Natural killer cell (primary cell): ENCODE data around the gene OR6C65. TPM values are rescaled to one million over a fixed set of nuclear protein-coding genes. Genes with fewer than 3 reads are reported as not detected.

Experiments
- ATAC-seq, 3 donors: fragments of 150-1000 bp in 2 of 3; fragments of 200-7000 bp in 1 of 3; cut with Tn5 transposase; 1 replicate in 1 of 3; 2 replicates in 2 of 3; pipeline ENCODE4 v1.10.0; 2021; ENCODE audit warnings: mild to moderate bottlenecking in 2 of 3, moderate library complexity in 2 of 3
- DNase-seq, 2 donors: peaks; one replicate each; pipeline versions ENCODE4 v3.0.0 to v3.0.0-alpha.2; 2013 to 2021; ENCODE audit warnings: mixed read lengths in 1 of 2
- H3K27ac ChIP-seq: one replicate; pipeline ENCODE4 v1.5.1; 2013; ENCODE audit warnings: mild to moderate bottlenecking, low read length
- H3K27me3 ChIP-seq: one replicate; pipeline ENCODE4 v1.6.1; 2013; ENCODE audit warnings: low read length; ENCODE audit not compliant: control insufficient read depth, insufficient read depth
- H3K36me3 ChIP-seq: one replicate; pipeline ENCODE4 v1.6.1; 2013; ENCODE audit warnings: low read length; ENCODE audit not compliant: control insufficient read depth, insufficient read depth
- H3K4me1 ChIP-seq: one replicate; pipeline ENCODE4 v1.6.1; 2013; ENCODE audit warnings: low read length; ENCODE audit not compliant: control insufficient read depth, insufficient read depth
- H3K4me3 ChIP-seq: one replicate; pipeline ENCODE4 v1.5.1; 2013; ENCODE audit warnings: low read length
- H3K9me3 ChIP-seq: one replicate; pipeline ENCODE4 v1.6.1; 2013; ENCODE audit warnings: low read length; ENCODE audit not compliant: control insufficient read depth, insufficient read depth
- H3K27ac Mint-ChIP-seq, 2 donors: one replicate each; pipeline ENCODE4 v1.8.0; 2022; ENCODE audit warnings: mild to moderate bottlenecking in 2 of 2, mixed read lengths in 2 of 2, moderate library complexity in 1 of 2
- H3K27me3 Mint-ChIP-seq, 2 donors: one replicate each; pipeline ENCODE4 v1.8.0; 2022; ENCODE audit warnings: low read depth in 2 of 2, mixed read lengths in 2 of 2
- H3K36me3 Mint-ChIP-seq: one replicate; pipeline ENCODE4 v1.8.0; 2022; ENCODE audit warnings: mixed read lengths
- H3K4me1 Mint-ChIP-seq, 2 donors: one replicate each; pipeline ENCODE4 v1.8.0; 2022; ENCODE audit warnings: mixed read lengths in 2 of 2
- H3K4me3 Mint-ChIP-seq: one replicate; pipeline ENCODE4 v1.8.0; 2022; ENCODE audit warnings: mild to moderate bottlenecking, moderate library complexity, mixed read lengths
- H3K9me3 Mint-ChIP-seq, 2 donors: one replicate each; pipeline ENCODE4 v1.8.0; 2022; ENCODE audit warnings: mixed read lengths in 2 of 2
- WGBS: methylation state at CpG from one replicate; pipeline ENCODE4 v1.1.7; 2013; ENCODE audit warnings: missing lambda C conversion rate; ENCODE audit not compliant: insufficient coverage; 5-methylcytosine and 5-hydroxymethylcytosine counted together
- intact Hi-C: fragments of 100-400 bp; cut with micrococcal nuclease; formaldehyde crosslinking; loops from one replicate; pipeline ENCODE4 v1.14.2; 2022
- total RNA-seq, 4 donors: library from RNA; stranded (reverse); fragments of 120-200 nt in 1 of 4; gene quantifications; one replicate each; pipeline versions ENCODE4 v1.2.3 to v1.2.4, GENCODE V29; 2013 to 2022
- TF ChIP-seq, protein P1 (sequence below): fragments of 200-600 bp; IDR thresholded peaks from one replicate; pipeline ENCODE4 v1.8.0; 2022; ENCODE audit warnings: antibody characterized with exemption

OR6C65 gene
- total RNA-seq, 3 donors from 2014 or later (not counting 1 experiment from before 2014, with no cell fraction given) = not detected

- no peaks in the 10 kb centered on the region for H3K36me3 Mint-ChIP-seq
- no peak overlapping the region for H3K27ac Mint-ChIP-seq
- DNase-seq = no peak
- no peak for ATAC-seq
- no peak overlapping the region for H3K27ac ChIP-seq
- 100% methylated on average over 1 of the region's 1 CpG for WGBS
- no peak overlapping the region for H3K4me3 Mint-ChIP-seq
- intact Hi-C loops = no loop called here
- H3K9me3 Mint-ChIP-seq = no peaks in the 10 kb centered on the region
- H3K9me3 ChIP-seq = no peaks in the 10 kb centered on the region
- no peak overlapping the region for H3K4me3 ChIP-seq
- peaks cover 0 to 9% of the 10 kb centered on the region in 2 donors for H3K4me1 Mint-ChIP-seq
- H3K36me3 ChIP-seq = no peaks in the 10 kb centered on the region
- peaks cover 18 to 40% of the 10 kb centered on the region in 2 donors for H3K27me3 Mint-ChIP-seq
- peaks cover 3% of the 10 kb centered on the region for H3K27me3 ChIP-seq
- TF ChIP-seq, protein P1, sequence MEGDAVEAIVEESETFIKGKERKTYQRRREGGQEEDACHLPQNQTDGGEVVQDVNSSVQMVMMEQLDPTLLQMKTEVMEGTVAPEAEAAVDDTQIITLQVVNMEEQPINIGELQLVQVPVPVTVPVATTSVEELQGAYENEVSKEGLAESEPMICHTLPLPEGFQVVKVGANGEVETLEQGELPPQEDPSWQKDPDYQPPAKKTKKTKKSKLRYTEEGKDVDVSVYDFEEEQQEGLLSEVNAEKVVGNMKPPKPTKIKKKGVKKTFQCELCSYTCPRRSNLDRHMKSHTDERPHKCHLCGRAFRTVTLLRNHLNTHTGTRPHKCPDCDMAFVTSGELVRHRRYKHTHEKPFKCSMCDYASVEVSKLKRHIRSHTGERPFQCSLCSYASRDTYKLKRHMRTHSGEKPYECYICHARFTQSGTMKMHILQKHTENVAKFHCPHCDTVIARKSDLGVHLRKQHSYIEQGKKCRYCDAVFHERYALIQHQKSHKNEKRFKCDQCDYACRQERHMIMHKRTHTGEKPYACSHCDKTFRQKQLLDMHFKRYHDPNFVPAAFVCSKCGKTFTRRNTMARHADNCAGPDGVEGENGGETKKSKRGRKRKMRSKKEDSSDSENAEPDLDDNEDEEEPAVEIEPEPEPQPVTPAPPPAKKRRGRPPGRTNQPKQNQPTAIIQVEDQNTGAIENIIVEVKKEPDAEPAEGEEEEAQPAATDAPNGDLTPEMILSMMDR = no peak
- H3K4me1 ChIP-seq = no peaks in the 10 kb centered on the region
Measured at GRCh38 chr12:55416961-55417360, 16.6 kb downstream of the OR6C65 start.

DNA sequence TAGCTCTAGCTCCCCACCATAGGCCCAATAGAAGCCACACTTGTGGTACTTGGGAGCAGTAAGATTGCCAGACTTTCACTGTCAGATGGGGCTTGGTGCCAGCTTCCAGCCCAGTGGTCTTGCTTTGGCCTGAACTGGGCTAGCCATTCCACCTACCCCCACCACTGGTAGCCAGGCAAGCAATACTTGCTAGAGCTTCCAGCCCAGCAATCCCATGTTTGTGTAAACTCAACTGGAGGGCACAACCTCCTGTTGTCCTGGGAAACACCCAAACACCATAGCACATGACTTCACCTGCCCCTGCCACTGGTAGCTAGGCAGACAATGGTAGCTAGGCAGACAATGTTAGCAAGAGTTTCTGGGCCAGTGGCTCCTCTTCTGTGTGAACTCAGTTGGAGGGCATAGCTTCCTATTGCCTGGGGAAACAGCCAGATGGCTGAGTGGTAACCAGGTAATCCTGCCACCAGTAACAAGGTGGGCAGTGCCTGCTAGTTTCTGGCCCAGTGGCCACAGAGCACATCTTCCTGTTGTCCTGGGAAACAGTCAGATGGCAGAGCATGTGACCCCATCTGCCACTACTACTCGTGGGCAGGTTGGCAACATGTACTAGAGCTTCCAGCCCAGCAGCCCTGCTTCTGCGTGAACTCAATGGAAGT lies 20.1 kb downstream of the OR6C65 start:
- no peaks in the 10 kb centered on the region for H3K4me1 ChIP-seq
- WGBS = 85% methylated on average over 2 of the region's 2 CpGs
- H3K36me3 ChIP-seq = no peaks in the 10 kb centered on the region
- TF ChIP-seq, protein P1 = no peak
- peaks cover 3% of the 10 kb centered on the region for H3K27me3 ChIP-seq
- H3K27ac ChIP-seq = no peak overlapping the region
- Mint-ChIP-seq H3K27me3 (peaks cover 20 to 37% of the 10 kb centered on the region in 2 donors), H3K4me1 (peaks cover 0 to 4% of the 10 kb centered on the region in 2 donors), H3K4me3 (no peak overlapping the region), H3K36me3 (no peaks in the 10 kb centered on the region), H3K27ac (no peak overlapping the region), H3K9me3 (no peaks in the 10 kb centered on the region)
- H3K9me3 ChIP-seq = no peaks in the 10 kb centered on the region
- H3K4me3 ChIP-seq = no peak overlapping the region
- intact Hi-C loops = no loop called here
- no peak for ATAC-seq
- DNase-seq = no peak

DNA sequence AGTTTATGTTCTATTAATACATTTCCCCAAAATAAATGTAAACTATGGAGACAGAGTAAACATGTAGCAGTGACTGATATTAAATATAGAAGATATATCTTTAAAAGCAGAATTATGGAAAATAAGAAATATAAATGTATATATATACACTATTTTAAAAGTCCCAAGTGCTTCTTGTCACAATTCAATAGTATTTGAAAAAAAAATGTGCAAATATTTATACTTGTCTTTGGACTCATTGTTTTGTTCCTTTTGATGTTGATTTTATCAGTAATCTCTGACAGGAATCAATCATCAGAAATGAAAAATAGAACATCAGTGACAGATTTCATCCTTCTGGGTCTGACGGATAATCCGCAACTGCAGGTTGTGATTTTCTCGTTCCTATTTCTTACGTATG lies 25.6 kb downstream of the OR6C65 start, which contains the start of gene OR6C76:
Gene OR6C76, plus strand, starts transcription at position 301 of the 400 bp plus-strand sequence. Its CDS starts 0 bp downstream, at position 301.
- Mint-ChIP-seq H3K36me3 (no peaks in the 10 kb centered on the region), H3K4me3 (no peak within 1 kb of the TSS), H3K27ac (no peak within 1 kb of the TSS), H3K9me3 (no peaks in the 10 kb centered on the region), H3K4me1 (no peaks in the 10 kb centered on the region), H3K27me3 (peaks cover 14 to 21% of the 10 kb centered on the region in 2 donors)
- ATAC-seq (no peak), DNase-seq (no peak)
- Histone ChIP-seq H3K4me3 (no peak within 1 kb of the TSS), H3K27me3 (no peaks in the 10 kb centered on the region), H3K4me1 (no peaks in the 10 kb centered on the region), H3K9me3 (no peaks in the 10 kb centered on the region), H3K27ac (no peak within 1 kb of the TSS), H3K36me3 (no peaks in the 10 kb centered on the region)
- intact Hi-C loops = no loop called here
- TF ChIP-seq, protein P1 = no peak
- WGBS = 91% methylated on average over 4 of the region's 4 CpGs
